KBM-7 (cell line): ENCODE measurements around the gene SCN2B.
A peak's percentile ranks its signal among the peaks of the same experiment; 100 is the strongest.

ENCODE experiments used
- DNase-seq: peaks from one replicate; pipeline ENCODE4 v3.0.0-alpha.2; 2015
- in situ Hi-C: fragments of 300-500 bp; cut with MboI; formaldehyde crosslinking; loops from 2 replicates; pipeline ENCODE4 v1.14.3; 2020; ENCODE audit warnings: low sequenced_read_pairs, low pct_unique_long_range_greater_than_20kb, mixed read lengths

SCN2B gene, protein sequence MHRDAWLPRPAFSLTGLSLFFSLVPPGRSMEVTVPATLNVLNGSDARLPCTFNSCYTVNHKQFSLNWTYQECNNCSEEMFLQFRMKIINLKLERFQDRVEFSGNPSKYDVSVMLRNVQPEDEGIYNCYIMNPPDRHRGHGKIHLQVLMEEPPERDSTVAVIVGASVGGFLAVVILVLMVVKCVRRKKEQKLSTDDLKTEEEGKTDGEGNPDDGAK

DNA sequence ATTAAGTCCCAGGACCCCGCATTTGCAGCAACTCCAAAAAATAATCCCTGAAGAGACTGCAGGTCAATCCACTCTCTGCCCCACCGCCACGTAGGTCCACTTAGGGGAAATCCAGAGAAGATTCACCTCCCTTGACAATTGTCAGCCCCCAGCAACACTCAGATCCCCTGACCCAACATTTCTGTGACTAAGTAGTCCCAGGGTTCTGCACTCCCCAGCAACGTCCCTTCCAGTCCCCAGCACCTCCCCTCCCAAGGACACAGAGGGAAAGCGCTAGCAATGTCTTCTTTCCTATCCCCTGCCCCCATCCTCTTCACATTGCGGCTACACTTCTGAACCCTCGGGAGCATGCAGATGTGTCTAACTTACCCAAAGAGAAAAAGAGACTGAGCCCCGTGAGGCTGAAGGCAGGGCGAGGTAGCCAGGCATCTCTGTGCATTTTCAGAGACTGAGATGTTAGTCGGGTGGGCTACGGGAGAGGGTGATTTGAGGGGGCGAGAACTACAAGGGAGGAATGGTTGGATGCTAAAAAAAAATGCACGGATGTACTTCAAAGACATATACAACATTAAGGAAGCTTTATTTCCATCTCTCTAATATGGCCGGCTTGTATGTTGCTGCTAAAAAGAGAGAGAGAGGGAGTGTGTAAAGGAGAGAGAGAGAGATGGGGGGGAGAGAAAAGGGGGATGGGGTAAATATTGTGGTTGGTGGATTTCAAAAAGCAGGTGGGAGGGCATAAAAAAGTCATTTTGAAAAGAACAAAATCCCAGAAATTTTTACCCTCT, at the start of gene SCN2B:
TSS of gene SCN2B (minus strand) at position 647 of the 785 bp plus-strand sequence. CDS start at position 439, 208 bp downstream.
- in situ Hi-C loops, result no loop called here
- peak; percentile 19 for DNase-seq

DNA sequence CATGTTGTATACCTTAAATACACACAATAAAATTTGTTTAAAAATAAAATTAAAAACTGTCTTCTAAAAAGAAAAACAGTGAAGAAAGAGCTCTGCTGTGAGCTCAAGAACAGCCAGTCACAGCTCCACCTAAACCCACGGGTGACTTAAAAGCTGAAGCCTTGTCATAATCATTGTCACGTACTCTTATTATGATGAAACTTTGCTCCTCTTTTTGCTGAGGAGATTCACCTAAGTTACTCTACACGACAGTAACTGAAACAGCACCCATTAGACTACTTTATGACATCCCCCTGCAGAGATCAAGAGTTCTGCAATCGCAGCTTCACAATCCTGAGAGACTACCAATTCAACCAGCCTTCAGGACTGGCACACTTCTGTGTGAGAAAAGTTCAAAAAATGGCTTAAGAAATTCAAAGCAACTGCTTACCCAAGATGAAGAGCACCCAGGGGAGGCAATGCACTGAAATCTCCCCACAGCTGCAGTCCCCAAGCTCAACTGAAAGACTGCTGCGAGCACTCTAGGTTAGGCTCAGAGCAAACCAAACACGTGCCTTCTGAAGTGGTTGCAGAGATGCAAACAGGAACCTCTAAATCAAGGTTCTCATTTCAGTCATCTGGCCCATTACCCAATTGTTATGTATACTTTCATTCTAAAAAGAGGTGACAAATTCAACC, 48.2 kb upstream of the SCN2B start, which contains the start of gene JAML:
TSS of gene JAML (minus strand) at position 501 of the 678 bp plus-strand sequence. CDS start 10,145 bp downstream, outside the sequence.
- in situ Hi-C loops, result no loop called here
- no peak for DNase-seq

DNA sequence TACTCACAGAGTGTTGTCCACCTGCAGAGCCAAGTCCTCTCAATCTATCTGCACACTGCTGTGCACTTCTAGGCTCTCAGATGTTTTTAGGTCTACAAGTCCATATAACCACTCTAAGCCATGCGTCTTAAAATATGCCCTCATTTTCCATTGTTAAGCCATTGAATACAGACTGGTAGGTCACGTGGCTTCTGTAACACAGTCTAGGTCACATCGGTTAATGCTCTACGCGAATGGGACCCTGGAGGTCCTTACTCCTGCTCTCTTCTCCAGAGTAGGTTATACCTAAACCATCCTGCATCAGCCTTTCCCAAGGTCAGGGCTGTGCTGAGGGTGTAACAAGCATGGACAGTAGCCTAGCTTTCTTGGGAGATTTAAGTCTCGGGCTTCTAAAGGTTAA, 47.6 kb upstream of the SCN2B start:
- in situ Hi-C loops, result no loop called here
- DNase-seq, result no peak

DNA sequence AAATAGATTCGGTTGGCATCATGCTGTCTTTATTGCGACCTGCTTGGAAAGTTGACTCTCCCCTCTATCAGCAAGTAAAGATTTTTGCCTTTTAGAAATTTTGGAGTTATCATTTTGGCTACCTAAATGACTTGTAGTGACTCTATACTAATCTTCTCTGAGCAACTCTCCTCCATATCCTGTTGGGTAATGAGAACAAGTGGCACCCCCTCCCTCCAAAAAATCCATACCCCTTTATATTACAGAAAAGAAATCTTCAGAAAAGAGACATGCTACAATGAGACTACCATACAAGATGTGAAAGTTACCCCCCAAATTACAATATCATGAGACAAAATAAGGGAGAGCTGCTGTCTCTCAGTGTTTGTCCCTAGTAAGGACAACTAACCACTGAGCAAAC, 47.1 kb upstream of the SCN2B start:
- DNase-seq, result no peak

DNA sequence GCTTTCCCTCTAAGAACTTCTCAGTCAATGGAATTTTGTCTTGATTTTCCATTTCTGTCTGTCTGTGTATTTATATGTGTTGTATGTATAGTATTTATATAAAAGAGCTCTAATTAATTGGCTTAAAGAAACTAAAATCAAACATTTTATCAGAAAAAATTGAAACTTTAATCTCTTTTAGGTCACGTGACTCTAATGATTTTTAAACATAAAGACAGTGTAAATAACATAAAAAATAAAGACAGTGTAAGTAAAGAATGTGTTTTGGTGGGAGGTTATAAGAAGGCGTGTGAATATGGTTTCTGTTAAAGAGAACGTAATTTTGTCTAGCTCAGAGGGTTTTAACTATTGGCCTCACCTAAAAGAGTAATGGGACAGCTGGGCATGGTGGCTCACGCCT, 46.0 kb upstream of the SCN2B start:
- in situ Hi-C loops, result no loop called here
- no peak for DNase-seq

More for the DNA sequence above, 47.1 kb upstream of the SCN2B start:
- in situ Hi-C loops, result no loop called here

DNA sequence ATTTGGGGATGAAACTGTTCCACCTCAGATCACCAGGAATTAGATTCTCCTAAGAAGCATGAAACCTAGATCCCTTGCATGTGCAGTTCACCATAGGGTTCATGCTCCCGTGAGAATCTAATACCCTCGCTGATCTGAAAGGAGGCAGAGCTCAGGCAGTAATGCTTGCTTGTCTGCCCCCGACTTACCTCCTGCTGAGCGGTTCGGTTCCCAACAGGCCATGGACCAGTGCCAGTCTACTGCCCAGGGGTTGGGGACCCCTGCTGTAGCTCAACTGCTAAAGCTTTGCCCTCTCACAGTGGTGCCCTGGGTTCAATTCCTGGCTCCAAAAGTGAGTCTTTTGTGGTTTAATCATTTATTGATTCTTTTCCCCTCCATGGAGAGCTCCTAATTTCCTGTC, 45.0 kb upstream of the SCN2B start:
- in situ Hi-C loops, result no loop called here
- no peak for DNase-seq

DNA sequence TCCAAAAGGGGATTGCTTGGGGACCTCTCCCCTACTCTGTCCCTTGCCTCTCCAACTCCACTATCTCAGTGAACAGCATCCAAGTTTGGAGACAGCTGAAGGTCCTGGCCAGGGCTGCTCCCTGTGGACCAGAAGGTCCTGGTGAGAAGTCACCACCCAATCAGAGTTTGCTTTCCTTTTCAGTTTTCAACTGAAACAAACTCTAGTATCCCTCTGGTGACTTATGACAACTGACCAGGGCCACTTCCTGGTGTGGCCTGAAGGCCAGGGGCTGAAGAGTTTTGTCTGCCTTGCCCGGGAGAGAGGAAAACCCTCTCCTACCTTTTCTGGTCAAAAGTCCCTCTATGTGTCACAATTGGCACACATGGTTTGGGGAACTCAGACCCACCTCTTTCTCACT, 43.3 kb upstream of the SCN2B start:
- in situ Hi-C loops, result no loop called here
- DNase-seq, result no peak

DNA sequence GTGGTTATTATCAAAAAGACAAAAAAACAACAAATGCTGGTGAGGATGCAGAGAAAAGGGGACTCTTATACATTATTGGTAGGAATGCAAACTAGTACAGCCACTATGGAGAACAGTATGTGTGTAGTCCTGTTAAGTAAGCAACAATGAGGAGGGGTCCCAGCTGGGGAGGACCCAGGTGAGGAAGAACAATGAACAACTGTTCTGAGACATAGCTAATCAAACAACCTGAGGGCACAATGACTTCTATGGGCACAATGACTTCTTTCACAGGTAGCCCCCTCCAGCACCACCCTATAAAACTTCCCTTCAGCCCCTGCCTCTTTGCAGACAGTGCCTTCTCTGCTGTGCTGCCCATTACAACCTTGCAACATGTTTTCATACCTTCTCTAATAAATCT, 42.8 kb upstream of the SCN2B start:
- in situ Hi-C loops, result no loop called here
- no peak for DNase-seq

DNA sequence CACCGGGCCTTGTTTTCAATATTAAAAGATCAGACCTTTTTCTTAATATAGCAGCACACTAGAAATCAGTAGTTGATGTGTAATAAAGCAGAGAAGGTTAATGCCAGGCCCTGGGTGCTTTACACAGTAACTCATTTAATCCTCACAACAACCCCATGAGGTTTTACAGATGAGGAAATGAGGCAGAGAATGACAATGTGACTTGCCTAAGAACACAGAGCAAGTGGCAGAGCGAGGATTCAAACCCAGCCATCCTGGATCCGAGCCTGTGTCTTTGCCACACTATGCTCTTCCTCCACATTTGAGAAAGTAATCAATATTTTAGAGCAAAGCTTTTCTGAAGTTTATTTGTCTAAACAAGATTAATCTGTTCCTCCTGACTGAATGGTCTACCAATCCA, 41.1 kb upstream of the SCN2B start:
- no peak for DNase-seq
- in situ Hi-C loops, result no loop called here

DNA sequence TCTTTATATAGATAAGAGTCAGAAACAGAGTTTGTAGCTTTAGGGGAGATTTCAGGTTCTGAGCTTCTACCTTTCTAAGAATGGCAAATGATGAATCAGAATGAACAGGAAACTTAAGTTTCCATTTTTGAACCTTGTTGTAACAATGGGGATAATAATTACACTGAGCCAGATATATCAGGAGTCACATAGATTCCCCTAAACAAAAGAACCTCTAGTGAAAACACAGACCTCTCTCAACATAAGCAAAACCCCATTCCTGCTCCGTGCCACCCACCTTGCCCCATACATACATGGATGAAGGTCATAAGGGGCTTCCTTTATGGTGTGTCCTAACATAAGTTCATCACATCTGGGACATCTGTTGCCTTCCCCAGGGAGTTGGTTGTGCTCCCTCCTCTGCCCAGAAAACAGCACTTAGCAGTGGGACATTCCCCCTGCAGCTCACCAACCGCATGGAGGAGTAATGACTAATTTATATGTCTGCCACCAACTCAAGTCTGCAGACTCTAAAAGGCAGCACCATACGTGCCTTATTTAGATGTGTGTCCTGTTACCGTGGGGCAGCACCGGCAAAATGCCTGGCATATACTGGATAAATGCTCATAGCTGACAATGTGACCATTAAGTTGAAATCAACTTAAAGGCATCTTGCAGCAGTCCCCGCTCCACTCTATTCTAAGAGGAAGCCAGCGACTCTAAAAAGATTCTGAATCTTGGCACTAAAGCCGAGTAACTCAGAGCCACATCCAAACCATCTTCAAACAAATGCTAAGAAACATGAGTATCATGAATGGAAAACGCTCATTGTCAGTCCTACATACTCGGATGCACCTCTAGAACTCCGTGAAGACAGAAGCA, 40.4 kb upstream of the SCN2B start:
- no peak for DNase-seq
- in situ Hi-C loops, result no loop called here

DNA sequence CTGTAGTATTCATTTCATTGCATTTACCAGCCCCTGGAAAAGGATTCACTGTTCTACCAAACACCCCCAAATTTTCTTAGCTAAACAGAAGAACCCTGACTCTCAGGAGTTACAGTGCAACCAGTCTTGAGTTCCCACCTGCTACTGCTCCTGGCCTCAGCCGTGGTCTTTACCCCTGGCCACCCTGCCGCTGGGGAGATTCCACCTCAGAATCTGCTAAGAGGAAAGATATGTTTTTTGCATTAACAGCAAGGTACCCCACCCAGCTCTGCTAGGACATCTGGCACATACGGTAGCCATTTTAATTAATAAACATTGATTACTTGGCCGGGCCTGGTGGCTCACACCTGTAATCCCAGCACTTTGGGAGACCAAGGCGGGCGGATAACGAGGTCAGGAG, 39.3 kb upstream of the SCN2B start:
- DNase-seq, result no peak
- in situ Hi-C loops, result no loop called here

DNA sequence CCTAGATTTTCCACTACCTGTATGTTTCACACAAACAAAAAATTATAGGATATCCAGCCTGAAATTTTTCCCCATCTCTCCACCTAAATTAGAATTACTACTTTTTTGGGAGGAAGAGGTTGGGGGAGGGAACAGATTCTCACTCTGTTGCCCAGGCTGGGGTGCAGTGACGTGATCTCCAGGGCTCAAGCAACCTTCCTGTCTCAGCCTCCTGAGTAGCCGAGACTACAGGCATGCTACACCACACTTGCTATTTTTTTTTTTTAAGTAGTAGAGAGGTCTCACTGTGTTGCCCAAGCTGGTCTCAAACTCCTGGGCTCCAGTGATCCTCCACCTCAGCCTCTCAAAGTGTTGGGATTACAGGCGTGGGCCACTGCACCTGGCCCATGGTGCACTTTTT, 38.8 kb upstream of the SCN2B start:
- DNase-seq, result no peak
- in situ Hi-C loops, result no loop called here

DNA sequence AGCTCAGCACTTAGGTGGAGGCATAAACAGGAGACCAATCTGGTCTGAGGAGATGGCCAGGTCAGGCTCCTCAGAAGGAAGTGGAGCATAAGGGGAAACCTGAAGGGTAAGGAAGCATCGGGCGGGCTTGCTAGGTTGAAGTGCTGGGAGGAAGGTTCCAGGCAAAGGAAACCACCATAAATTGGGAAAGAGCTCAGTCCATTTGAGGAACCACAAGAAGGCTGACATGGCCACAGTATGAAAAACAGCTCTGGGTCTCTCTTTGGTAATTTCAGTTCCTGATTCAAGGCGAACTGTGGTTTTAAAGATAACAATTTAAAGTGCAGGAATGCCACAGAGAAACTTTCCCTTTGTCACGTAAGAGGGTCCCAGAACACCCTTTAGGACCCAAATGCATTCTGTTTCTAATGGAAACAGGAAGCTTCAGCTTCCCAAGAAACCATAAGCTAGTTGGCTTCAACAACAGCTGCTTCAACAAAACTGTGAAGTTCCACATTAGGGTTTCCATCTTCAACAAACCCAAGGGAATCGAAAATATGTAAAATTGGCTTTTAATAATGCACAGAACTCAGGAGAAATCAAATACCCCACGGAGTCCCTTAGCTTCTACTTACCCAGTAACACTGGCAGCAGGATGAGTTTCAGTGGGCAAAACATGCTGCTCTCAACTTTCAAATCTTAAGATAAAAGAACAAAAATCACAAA, 37.9 kb upstream of the SCN2B start:
- in situ Hi-C loops, result no loop called here
- peak; percentile 92 for DNase-seq

DNA sequence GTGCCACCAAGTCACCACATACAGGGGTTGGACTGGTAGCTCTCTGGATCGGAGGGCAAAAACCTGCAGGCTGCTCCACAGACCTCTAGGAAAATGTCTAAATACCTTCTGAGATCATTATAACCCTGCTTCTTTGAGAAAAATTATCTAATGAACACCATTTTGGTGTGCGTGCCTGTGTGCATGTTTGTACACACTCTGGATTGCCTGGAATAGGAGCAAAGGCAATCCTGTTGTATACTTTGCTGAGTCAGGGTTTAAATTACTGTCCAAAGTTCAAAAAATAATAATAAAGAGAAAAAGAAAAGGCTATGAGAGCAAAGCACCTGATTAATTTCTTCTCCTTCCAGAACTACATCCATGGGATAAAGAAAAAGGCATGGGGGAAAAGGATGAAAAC, 37.3 kb upstream of the SCN2B start:
- DNase-seq, result no peak
- in situ Hi-C loops, result no loop called here

DNA sequence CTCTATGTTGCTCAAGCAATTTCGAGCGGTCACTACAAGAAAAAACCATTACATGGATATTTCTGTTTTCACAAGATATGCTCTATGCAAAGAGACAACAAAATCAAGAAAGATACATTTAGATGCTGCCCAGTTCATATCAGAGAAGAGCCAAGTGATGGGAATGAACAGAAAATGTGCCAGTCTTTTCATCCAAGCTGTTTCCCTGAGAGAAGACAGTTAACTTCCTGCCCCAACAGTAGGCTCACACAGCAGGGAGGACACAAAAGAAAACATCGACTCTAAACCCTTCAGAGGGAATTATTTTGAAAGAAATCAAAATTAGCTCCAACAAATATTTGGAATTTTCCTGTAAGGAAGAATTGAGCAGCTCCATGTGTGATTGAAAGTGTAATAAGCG, 36.8 kb upstream of the SCN2B start:
- no peak for DNase-seq
- in situ Hi-C loops, result no loop called here

DNA sequence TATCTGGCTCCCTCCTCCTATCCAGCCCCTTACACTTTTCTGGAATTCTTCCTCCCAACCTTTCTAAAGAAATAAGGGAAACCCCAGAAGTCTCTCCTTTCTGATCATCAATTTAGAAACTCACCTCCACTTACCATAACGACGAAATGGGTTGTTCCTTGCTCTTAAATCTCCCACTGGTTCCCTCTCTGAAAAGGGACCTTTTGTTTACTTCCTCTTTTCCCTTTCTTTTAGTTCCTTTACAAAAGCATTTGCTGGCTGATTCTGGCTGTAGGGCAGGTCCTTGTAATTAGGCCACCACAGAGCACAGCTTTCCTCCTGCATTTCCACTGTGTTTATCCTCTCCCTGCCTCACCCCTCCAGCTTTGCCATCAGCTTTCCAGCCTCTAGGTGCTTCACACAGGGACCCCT, 36.3 kb upstream of the SCN2B start:
- DNase-seq, result peak; percentile 85
- in situ Hi-C loops, result no loop called here

DNA sequence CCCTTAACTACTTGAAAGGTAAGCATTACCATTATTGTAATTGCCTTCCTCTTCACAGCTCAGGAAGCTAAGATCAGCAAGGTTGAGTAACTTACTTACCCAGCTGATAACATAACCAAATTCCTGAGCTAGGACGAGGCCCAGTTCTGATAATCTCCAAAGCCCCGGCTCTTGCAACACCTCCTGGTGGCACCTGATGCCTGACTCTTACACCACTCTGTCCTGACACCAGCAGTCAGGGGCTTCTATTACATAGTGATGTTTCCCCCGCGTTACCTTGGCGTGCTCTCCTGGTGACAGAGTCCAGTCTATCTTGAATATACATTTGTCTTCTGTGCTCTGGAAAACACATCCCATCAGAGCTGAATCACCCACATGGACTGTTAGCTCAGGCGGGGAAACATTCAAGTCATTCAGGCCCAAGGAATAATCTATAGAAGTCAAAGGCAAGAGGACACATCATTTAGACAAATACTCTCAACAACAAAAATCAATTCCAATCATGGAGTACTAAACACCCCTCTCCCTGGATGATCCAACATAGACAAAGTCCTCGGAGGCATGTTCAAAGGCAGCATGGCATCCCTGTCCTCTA, 35.8 kb upstream of the SCN2B start:
- DNase-seq, result peak; percentile 56
- in situ Hi-C loops, result no loop called here

DNA sequence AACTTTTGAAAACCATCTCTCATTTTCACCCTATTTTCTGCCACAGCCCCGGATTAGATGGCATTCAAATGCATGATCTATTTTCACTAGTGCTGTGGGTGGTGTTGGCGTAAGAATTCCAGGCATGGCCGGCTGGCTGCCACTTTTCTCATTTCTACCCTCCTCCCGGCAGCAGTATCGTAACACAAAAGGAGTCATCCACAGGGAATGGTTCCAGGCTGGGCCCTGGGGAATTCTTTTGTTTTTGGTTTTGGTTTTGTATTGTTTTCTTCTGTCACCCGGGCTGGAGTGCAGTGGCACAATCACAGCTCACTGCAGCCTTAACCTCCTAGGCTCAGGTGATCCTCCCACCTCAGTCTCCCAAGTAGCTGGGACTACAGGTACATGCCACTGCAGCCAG, 34.6 kb upstream of the SCN2B start:
- in situ Hi-C loops, result no loop called here
- no peak for DNase-seq
